HL-60/S4 treated with phorbol 12-myristate 13-acetate at 8.2 ng/mL for 4 days and 3 days (cell line): ENCODE data around the gene FOXG1.

Experiments used
- in situ Hi-C: fragments of 300-500 bp; cut with MboI; formaldehyde crosslinking; loops from 2 replicates; pipeline ENCODE4 v1.15.0; 2022; ENCODE audit warnings: low sequenced_read_pairs

The FOXG1 gene

GRCh38 chr14:28774764-28775735 is 8.5 kb downstream of the FOXG1 start:
- in situ Hi-C loops = no loop called here

GRCh38 chr14:28776482-28777266 is 10.1 kb downstream of the FOXG1 start:
- in situ Hi-C loops = no loop called here

- in situ Hi-C loops = no loop called here
These were observed 11.0 kb downstream of the FOXG1 start for GRCh38 chr14:28777471-28778137.

- in situ Hi-C loops = no loop called here
These were observed 11.8 kb downstream of the FOXG1 start for GRCh38 chr14:28778138-28779117.

- in situ Hi-C loops = no loop called here
These were observed 12.9 kb downstream of the FOXG1 start for GRCh38 chr14:28779456-28779855.

- in situ Hi-C loops = no loop called here
These were observed 14.5 kb downstream of the FOXG1 start for GRCh38 chr14:28780843-28781820.

- in situ Hi-C loops = no loop called here
These were observed 15.7 kb downstream of the FOXG1 start for GRCh38 chr14:28782301-28782700.

GRCh38 chr14:28783664-28784063 is 17.1 kb downstream of the FOXG1 start:
- in situ Hi-C loops = no loop called here

- in situ Hi-C loops = no loop called here
These were observed 17.8 kb downstream of the FOXG1 start for GRCh38 chr14:28784096-28785048.

- in situ Hi-C loops = no loop called here
These were observed 18.7 kb downstream of the FOXG1 start for GRCh38 chr14:28785096-28785952.

- in situ Hi-C loops = no loop called here
These were observed 40.9 kb downstream of the FOXG1 start for GRCh38 chr14:28807518-28807917.

GRCh38 chr14:28813810-28814209 is 47.2 kb downstream of the FOXG1 start:
- in situ Hi-C loops = no loop called here
